HEK293T (cell line): Measurements from ENCODE around the gene ARHGAP22.

Source experiments
- FOXK2 ChIP-seq: fragments of 450-650 bp; IDR thresholded peaks from 2 replicates; pipeline ENCODE4 v1.6.1; 2016; ENCODE audit warnings: mild to moderate bottlenecking
- ZNF384 ChIP-seq: fragments of 450-650 bp; IDR thresholded peaks from 2 replicates; pipeline ENCODE4 v1.6.1; 2016

GRCh38 chr10:48547061-48547895 lies 57.6 kb downstream of the ARHGAP22 start:
- TF ChIP-seq FOXK2 (no peak), ZNF384 (no peak)
